Fibroblast of pulmonary artery (primary cell): ENCODE data around the gene LRG1.

ENCODE experiments used
- DNase-seq: peaks from one replicate; pipeline ENCODE4 v3.0.0-alpha.2; 2010; ENCODE audit warnings: low read depth
- H3K4me3 ChIP-seq: replicated peaks from 2 replicates; pipeline ENCODE4 v1.5.1; 2011; ENCODE audit warnings: low read depth, mild to moderate bottlenecking, control low read depth, low read length, moderate library complexity
- TF ChIP-seq, protein P1 (sequence below): IDR thresholded peaks from 2 replicates; pipeline ENCODE4 v1.5.1; 2011; ENCODE audit warnings: mild to moderate bottlenecking, control low read depth, low read length, inconsistent platforms; ENCODE audit errors: missing control alignments

The LRG1 gene

DNA sequence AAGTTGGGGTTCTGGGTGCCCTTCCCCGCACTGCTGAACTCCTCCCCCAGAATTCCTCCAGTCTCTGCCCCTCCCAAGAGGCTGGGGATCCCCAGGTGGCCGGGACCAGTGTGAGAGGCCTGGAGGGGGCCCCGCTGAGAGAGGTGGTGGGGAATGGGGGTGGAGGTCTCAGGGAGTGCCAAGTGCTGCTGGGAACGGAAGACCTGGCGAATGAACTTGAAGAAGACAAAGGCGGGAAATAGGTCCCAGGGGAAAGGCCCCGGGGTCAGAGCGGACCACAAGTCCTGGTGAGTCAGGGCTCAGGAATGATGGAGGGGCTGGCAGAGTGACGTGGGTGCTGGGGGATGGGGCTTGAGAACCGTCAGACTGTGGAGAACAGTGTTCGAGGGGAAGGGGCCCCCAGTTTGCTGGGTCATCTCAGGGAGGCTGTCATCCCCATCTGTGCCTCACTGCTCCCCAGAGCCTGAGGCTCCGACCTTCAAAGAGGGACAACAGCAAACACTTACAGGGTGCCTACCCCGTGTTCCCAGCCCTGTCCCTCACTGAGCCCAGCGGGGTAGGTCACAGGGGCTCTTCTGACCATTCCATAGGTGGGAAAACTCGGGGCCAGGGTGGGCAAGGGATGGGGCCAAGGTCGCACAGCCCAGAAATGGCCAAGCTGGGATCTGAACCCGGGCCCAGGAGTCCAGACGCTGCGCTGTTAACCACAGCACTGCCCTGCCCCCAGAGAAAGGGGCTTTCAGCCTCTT lies 35.6 kb upstream of the LRG1 start:
- H3K4me3 ChIP-seq: no peak overlapping the region
- DNase-seq: peak; percentile 99

DNA sequence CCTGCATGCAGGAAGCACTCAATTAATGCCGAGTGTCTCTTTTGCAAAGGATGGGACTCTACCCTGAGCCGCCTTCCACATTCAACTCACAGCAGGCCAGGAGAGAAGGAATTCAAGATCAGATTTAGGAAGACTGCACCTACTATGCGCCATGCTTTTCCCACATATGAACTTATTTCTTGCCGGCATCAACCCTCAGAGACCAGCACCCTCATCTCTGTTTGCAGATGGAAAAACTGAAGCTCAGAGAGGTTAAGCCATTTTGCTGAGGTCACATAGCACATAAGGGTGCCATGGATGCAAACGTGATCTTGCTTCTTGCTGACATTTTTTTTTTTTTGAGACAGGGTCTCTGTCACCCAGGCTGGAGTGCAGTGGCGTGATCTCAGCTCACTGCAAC lies 33.8 kb upstream of the LRG1 start:
- no peak overlapping the region for H3K4me3 ChIP-seq
- TF ChIP-seq, protein P1, sequence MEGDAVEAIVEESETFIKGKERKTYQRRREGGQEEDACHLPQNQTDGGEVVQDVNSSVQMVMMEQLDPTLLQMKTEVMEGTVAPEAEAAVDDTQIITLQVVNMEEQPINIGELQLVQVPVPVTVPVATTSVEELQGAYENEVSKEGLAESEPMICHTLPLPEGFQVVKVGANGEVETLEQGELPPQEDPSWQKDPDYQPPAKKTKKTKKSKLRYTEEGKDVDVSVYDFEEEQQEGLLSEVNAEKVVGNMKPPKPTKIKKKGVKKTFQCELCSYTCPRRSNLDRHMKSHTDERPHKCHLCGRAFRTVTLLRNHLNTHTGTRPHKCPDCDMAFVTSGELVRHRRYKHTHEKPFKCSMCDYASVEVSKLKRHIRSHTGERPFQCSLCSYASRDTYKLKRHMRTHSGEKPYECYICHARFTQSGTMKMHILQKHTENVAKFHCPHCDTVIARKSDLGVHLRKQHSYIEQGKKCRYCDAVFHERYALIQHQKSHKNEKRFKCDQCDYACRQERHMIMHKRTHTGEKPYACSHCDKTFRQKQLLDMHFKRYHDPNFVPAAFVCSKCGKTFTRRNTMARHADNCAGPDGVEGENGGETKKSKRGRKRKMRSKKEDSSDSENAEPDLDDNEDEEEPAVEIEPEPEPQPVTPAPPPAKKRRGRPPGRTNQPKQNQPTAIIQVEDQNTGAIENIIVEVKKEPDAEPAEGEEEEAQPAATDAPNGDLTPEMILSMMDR: no peak
- DNase-seq: no peak

More for the DNA sequence above, 35.6 kb upstream of the LRG1 start:
- TF ChIP-seq, protein P1: no peak

DNA sequence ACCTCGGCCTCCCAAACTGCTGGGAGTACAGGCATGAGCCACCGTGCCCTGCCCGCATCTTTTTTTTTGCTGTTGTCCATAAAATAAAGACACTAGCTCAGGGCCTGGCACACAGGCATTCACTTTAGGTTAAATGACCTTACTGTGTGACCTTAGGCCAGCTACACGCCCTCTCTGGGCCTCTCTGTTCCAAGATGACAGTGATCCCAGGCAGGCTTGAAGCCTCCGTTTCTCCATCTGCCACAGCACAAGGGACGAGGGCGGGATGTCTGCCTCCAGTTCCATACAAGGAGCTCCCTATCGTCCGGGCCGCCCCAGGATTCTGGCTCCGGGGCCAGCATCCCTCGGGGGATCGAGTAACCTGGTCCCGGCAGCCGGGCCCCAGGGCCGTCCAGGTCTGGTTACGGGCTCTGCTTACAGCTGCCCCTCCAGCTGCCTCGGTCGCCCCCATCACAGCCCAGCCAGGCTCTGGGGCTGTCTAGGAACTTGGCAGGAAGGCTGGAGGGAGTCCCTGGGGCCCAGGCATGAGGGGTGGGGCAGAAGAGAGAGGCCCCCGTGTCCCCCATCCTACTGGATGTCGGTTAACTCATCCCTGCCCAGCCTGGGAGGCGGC lies 31.6 kb upstream of the LRG1 start:
- no peak for DNase-seq
- TF ChIP-seq, protein P1: no peak

DNA sequence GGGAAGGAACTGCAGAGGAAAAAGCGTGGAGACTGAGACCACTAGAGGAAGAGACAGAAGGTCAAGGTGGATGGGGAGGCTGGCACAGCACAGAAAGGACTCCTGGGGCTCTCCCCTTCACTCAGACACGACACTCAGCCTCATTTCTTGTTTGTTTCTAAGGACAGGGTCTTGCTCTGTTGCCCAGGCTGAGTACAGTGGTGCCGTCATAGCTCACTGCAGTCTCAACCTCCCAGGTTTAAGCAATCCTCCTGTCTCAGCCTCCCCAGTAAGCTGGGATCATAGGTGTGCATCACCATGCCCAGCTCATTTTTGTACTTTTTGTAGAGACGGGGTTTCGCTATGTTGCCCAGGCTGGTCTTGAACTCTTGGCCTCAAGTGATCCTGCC lies 31.1 kb upstream of the LRG1 start:
- H3K4me3 ChIP-seq: no peak overlapping the region
- TF ChIP-seq, protein P1: no peak
- no peak for DNase-seq

More for the DNA sequence above, 31.6 kb upstream of the LRG1 start:
- H3K4me3 ChIP-seq: no peak overlapping the region

DNA sequence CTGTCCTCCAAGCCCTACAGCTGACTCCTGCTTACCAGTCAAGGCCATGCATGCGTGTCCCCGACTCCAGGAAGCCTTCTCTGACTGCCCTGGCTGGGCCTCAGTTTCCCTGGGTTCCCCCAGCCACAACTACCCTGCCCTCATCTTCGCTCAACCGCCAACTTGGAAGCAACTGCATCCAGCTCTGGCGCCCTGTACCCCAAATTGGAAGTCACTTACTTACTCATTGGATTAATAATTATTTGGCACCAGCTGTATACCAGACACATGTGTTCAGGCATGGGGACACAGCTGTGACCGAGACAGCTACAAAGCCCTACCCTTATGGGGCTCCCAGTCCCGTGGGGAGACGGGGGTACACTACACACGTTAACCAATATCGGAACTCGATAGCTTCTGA lies 30.6 kb upstream of the LRG1 start:
- DNase-seq: no peak

DNA sequence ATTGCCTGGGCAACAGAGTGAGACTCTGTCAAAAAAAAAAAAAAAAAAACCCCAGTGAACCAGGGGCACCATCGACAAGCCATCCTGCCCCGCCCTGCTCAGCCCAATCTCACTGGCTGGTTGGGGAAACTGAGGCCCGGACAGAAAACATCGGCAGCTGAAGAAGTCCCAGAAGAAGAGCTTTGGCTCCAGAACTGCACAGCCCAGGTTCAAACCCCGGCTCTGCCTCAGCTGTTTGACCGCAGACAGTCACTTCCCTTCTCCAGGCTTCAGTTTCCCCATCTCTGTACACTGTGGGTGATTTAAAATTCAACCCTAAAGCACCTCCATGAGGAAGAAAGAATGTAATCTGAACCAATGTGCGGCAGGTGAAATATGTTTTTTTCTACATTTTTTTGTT lies 29.1 kb upstream of the LRG1 start:
- no peak overlapping the region for H3K4me3 ChIP-seq
- TF ChIP-seq, protein P1: no peak
- DNase-seq: no peak

More for the DNA sequence above, 30.6 kb upstream of the LRG1 start:
- TF ChIP-seq, protein P1: no peak
- no peak overlapping the region for H3K4me3 ChIP-seq
